GM19351 (cell line): ENCODE data around the gene SERP2.
"Not testable (repeated sequence)": the region's sequence is repeated elsewhere in the genome, so short reads cannot be mapped to it uniquely, and the experiment has no call there.

Experiments used
- ATAC-seq: cut with Tn5 transposase; IDR thresholded peaks from one replicate; pipeline ENCODE4 v1.9.1; 2021; ENCODE audit warnings: mild to moderate bottlenecking, moderate library complexity; ENCODE audit not compliant: unreplicated experiment

SERP2 gene

DNA sequence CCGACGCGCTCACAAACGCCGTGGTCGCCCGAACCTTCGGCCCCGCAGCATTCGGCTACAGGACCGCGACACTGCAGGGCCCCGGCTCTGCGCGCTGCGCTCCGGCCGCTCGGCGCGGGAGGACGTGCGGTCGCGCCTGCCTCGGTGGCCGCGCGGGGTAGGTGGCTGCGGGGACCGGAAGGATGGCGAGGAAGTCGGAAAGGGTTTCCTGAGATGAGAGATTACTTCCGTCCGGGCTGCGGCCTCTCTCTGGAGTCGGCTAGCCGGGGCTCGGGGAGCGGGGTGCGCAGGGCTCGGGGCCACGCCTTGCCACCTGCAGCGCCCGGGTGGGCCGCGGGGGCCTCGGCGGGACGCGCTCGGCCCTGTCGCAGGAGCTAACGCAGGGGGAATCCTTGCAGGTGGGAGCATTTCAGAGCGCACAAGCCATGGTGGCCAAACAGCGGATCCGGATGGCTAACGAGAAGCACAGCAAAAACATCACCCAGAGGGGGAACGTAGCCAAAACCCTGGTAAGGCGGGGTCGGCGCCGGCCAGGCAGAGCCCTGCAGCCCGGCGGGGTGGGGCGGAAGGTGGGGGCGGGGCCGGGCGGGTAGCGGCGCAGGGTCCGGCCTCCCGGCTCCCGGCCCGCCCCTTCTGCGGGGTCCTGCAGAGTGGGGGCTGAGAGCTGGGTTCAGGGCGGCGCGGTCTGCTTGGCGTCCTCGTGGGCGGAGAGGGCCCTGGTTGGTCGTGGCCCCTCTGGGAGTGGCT is at the start of gene SERP2:
Gene SERP2 (plus strand): TSS at position 224 of the 747 bp plus-strand sequence. CDS start 202 bp downstream, at position 426.
- no peak for ATAC-seq

DNA sequence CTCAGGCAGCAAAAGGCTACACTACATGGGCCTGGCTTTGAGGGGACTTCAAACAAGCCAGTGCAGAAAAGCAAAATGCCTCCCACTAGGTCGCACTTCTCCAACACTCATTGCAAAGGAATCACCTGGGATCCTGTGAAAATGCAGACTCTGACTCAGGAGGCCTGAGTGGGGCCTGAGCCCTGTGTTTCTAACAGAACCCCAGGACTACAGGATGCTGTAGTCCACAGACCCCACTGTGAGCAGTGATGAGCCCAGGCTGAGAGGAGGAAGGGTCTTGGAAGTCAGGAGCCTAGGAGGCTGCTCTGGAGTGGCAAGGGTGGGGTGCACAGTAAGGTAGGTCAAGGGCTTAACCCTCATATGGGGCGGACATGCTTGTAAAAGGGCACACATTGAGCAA is 46.7 kb upstream of the SERP2 start:
- ATAC-seq, result no peak

DNA sequence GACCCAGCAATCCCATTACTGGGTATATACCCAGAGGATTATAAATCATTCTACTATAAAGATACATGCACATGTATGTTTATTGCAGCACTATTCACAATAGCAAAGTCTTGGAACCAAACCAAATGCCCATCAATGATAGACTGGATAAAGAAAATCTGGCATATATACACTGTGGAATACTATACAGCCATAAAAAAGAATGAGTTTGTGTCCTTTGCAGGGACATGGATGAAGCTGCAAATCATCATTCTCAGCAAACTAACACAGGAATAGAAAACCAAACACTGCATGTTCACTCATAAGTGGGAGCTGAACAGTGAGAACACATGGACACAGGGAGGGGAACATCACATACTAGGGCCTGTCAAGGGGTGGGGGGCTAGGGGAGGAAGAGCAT is 44.6 kb upstream of the SERP2 start:
- not testable (repeated sequence) for ATAC-seq

DNA sequence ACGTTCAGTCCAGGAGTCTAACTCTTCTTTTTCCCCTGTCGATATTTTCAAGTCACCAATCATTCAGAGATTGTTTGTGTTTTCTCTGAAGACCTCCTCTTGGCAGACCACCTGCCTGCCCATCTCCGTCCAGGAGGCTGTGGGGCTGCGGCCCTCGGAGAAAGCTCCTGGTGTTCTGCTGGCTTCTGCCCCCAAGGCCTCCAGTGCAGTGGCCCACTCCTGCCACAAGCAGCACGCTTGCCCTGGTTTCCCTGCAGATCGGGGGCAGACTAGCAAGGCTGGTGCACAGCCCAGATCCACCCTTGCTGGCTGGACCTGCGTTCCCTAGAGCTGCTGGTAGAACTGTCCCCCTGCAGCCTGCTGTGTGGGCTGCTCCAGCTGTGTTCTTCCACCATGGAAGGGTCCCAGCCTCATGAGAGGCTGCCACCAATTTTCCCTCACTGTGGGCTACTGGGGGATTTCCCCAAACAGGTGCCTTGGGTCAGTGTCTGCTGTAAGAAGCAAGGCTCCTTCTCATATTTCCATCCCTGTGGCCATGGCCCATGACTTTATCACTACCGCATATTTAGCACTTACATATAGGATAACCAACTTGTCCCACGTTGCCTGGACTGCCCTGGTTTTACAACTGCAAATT is 43.6 kb upstream of the SERP2 start:
- ATAC-seq, result no peak

DNA sequence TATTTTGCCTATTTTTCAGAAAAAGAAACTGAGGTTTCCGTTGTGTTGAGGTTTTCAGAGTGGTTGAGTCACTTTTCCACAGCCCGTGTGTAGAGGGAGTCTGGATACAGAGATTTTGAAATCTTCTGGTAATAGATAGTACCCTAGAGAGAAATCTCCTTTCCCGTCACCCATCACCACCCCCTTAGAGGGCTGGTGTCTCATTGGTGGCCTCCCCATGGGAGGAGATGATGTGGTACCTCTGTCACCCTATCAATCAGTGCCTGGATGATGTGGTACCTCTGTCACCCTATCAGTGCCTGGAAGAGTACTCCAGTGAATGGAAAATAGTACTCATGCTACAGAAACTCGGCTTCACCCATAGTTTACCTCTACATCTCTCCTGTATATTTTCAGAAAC is 42.2 kb upstream of the SERP2 start:
- no peak for ATAC-seq

DNA sequence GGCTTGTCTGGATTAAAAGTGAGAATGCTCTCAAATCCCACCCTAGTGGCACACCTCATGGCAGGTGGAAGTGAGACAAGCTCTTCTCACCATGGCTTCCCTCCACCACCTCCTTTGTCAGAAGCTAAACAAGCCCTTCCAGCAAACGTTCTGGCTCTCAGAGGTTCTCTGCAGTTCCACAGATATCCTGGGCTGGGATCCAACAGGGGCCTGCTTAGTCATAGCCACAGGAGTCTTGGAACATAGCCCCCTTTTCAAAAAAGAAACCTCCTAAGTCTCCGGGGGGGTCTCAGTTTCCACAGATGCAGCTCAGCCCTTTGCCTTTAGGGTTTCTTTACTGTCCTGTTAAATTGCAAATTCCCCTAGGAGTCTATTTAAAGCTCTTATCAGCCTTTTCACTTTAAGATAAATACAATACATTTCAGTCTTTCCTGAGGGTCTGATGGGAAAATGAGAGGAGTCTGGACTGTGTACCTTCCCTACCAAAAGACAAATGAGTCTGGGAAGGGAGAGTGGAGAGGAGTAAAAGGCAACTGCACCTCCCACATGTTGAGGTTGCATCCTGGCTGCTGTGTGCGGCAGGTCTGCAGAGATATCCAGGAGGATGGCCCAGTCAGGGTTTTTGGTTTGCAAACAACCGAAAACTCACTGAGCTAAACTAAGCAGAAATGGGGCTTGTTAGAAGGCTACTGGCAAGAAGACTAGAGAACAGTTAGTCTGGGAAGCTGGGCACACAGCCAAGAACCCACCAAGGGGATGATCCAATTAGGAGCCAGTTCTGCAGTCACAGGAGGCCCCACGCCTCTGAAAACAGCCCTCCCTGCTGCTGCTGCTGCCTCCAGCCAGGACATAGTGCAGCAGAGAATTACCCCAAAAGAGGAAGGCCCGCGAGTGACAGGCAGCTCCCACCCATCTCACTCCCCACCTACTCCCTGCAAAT is 41.4 kb upstream of the SERP2 start:
- ATAC-seq, result no peak

DNA sequence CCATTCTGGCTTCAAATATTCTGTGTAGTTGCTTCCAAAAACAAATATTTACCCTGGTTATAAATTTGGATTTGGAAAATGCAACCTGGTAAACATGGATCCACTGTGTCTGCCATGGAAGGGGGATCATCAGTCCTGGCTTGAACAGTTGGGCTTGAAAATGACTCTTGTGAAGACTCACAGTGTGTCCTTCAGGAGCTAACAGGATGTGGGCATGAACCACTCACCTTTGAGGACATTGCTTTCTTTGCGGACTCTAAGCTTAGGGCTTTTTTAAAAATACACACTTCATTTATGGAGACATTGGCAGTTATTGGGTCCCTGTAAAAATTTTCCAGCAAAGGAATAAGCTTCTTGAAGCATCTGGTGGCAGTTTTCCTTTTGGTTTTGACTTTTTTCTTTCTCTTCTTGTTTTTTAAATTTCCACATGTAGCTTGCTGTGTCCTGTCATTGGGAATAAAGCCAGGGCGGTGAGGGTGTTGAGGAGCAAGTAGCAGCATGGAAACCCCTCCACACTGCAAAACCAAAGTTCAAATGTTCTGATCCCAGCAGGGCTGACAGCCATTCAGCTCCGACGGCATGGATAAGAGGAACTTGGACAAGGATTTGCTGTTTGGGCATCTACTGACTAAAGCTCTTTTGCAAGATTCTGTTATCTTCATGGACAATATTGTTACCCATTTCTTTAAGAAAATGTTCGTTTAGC is 39.5 kb upstream of the SERP2 start:
- no peak for ATAC-seq

DNA sequence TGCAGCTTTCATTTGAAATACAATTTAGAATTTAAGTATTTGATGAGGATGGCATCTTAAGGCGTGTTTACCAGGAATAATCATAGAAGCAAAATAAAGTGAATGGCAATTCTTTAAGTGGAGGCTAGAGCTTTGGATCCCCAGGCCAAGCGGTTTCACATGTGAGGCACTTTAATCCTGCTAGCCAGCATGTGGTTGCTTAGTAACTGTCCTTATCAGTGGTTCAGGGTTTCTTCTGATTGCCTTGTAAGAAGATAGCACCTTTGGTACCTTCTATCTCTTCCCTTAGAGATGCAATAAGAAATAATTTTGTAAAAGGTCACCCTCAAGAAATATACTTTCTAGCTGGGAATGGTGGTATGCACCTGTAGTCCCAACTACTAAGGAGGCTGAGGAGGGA is 38.9 kb upstream of the SERP2 start:
- ATAC-seq, result no peak

DNA sequence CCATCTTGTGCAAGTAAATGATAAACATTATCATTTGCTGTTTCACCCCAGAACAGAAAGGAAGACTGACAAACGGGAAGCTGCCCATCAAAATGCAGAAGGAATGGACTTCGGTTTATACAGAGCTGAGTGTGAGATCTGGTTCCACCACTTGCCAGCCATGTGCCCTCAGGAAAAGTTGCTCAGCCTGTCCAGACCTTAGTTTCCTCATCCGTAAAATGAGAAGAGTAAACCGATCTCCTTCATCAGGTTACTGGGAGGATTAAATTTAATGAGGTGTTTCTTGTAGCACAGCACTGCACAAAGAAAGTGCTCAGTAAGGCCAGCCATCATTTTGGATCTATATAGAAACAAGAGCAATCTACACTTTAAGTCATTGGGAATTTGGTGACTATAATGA is 36.7 kb upstream of the SERP2 start:
- no peak for ATAC-seq

DNA sequence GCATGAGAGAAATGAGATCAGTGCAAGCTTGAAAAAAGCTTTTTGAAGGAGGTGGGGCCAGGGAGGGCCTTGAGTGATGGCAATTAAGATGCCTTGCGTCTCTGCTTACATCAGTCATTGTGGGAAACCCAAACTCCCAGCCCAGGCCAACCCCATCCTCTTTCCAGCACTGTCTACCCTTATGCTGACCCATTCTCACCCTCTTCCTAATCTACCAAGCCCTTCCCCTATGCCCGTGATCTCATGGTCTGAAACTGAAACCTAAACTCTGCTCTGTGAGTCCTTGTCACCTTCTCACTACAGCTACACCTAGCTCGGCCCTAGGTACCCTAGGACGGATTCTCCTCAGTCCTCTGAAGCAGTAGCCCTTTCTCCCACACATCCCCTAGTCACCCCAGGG is 36.0 kb upstream of the SERP2 start:
- no peak for ATAC-seq

DNA sequence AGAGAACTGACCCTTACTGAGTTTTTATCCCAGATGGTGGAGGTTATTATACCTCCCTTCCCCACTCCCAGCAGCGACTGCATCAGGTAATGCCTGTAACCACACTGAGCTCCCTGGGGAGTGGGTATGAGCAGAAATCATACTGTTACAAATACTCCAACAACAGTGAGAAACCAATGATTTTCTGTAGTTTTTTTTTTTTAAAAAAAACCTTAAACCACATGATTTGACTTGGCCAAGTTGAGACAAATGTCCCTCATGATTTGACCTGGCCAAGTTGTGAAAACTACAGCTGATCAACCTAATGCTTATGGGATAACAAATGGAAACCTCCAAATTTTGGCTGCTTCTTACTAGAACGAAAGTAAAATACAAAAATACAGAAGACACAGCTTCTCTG is 33.1 kb upstream of the SERP2 start:
- no peak for ATAC-seq

DNA sequence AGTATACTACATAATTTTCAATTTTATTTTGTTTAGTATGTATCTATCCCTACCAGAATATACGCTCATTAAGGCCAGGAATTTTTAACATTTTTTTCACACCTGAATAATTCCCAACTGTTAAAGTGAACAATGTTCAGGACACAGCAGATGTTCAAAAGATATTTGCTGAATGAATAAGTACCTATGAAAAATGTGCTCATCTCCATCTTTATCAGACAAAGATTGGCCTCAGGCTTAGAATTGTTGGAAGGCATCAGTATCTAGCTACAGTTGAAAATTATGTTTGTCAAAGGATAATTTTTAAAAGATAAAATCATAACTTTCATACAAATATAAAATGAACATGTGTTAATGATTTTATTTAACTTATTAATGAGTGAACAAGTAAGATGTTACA is 30.9 kb upstream of the SERP2 start:
- no peak for ATAC-seq

DNA sequence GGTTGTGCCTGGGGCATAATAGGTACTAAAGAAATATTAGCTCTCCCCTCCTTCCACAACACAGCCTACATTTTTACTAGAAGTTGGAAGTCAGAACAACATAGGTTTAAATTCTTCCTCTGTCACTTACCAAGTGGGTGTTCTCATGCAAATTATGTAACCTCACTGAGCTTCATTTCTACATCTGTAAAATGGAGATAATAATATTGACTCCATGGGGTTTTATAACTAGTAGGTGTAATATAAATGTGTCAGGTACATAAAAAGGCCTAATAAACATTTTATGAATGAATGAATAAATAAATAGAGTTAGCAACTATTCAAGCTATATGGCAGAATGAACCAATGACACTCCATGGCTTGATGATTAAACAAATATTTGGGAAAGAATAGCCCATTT is 27.1 kb upstream of the SERP2 start:
- ATAC-seq, result no peak

DNA sequence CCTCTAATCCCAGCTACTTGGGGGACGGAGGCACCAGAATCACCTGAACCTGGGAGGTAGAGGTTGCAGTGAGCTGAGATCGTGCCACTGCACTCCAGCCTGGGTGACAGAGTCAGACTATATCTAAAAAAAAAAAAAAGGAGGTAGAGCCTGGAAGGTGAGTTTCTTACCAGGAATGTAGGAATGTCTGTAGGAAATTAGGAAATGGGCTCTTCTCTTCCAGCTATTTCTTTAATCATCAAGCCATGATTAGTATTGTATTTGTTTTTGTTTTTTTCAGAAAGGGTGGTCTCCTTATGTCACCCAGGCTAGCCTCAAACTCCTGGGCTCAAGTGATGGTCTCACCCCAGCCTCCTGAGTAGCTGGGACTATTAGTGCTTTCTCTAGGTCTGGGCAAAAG is 26.3 kb upstream of the SERP2 start:
- ATAC-seq, result no peak

DNA sequence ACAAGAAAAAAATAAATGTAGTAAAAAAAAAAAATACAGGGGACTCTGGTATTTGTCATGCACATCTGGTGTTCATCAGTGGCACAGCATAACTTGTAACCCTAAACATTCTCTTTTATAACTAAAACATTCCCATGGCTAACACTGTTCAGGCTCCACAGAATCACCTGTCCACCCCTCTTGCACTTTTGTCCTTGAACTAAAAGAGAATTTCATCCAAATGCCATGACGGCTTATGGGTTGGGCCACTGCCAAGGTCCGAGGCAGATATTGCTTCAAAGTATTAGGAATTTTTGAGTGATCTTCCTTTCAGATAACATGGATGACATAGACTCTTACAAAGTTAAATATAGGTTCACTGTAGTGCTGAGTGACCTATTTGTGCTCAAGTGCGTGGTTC is 25.7 kb upstream of the SERP2 start:
- ATAC-seq, result no peak

DNA sequence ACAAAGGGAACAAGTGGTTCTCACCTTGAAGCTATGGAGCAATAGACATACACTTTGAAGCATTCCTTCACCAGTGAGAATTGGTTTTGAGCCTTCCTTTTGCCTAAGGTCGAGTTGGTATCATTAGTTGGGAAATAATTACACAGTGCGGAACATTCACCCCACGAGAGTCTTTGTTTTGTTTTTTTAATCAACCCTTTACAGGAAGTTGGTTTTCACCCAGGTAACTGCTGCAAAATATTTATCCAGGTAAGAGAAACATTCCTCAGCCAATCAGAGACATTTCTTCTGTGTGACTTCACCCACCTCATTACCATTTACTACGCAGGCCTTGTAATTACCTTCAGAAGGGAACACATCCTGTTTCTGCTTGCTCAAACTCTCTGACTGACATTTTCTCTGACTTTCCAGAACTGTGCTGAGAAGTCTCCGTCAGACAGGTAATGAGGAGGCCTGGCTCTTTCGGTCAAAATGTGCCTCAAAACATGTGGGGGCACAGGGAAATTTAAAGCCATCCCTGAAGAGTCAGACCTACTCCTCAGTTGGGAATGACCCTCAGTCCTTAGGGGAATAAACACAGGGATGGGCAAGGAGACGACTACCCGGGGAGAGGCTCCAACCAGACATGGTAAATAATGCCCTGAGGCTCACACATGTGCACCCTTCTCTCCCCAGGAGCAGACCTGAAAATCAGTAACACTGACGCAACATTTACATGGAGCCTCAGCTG is 22.7 kb upstream of the SERP2 start:
- ATAC-seq, result no peak

DNA sequence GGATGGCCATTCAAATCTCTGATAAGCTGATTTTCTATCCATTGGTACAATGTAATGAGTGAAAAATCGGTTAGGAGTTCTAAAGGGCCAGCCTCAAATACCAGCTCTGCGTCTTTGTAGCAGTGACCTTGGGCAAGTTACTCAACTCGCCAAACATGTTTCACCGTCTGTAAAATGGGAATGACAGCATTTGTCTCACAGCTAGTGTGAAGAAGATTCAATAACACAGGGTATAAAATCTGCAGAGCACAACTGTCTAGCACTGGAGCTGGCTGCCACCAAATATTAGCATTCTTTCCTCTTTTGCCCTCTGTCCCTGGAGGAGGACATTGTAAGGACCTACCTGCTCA is 22.1 kb upstream of the SERP2 start:
- no peak for ATAC-seq

DNA sequence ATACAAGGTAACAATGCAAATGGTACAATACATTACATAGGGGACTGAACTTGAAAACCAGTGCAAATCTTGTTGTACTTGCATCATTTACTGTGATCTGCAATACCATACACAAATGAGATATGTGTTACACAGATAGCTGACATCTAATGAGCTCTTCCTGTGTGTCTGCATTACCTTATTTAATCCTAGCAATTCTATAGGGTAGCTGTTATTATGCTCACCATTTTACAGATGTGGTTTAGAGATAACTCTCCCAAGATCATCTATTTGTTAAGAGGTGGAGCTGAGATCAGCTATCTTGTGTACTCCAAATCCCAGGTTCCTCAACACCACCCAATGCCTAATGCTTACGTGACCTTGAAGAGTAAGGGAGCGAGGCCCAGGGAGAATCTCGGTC is 21.4 kb upstream of the SERP2 start:
- ATAC-seq, result no peak

DNA sequence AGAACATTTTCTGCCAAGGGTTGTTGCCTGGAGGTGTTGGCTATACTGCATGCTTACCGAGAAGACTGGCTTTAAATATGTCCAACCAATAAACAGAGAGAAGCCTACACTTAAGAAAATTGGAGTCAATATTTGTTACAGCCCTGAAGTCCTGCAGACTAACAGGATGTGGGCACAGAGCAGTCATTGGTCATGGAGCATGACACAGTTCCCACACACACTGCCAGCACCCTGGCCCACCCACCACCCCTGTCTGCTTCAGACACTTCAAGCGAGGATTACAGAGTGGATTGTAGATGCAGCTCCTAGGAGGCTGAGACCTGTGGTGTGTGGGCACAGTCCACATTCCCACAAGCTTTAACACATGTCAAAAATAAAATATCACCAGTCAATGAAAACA is 21.0 kb upstream of the SERP2 start:
- no peak for ATAC-seq

DNA sequence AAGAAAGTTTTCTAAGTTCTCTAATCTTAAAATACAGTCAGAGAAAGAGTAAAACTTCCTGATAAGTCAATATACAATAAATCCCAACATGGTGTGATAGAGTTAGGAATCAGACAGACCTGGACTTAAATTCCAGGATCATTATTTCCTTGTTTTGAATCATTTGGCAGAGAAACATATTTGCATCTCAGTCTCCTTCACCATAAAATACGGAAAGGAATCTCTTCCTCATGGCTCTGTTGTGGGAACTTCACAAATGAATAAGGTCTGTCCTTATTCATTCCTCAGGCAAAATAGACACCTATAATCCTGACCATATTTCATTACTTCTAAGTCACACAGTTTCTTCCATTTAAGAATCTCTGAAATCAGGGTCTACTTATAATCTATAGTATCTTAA is 19.3 kb upstream of the SERP2 start:
- no peak for ATAC-seq

DNA sequence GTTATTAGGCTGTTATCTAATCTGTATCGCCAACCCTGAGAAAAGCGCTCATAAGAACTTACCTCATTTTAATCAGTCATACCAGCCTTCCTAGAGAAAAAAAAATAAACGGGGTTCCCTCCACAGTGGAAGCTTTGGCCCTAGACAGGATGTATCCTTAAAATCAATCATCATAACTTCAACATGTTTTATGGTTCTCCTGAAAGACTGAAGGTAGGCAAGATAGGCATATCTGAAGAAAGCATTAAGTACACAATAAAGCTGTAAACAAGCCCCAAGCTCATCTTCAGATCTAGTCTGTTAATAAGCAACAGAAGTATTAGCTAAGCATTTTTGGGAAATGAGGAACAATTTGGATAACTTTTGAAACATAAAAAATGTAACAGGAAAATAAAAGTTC is 18.7 kb upstream of the SERP2 start:
- no peak for ATAC-seq
